Measurements from ENCODE around the gene MS4A4A. TPM values are rescaled to one million over a fixed set of nuclear protein-coding genes. Genes with fewer than 3 reads are reported as not detected.

Gene MS4A4A
- total RNA-seq, 6 donors from 2014 or later: 10.2 to 68.1 (median 47.7) TPM

DNA sequence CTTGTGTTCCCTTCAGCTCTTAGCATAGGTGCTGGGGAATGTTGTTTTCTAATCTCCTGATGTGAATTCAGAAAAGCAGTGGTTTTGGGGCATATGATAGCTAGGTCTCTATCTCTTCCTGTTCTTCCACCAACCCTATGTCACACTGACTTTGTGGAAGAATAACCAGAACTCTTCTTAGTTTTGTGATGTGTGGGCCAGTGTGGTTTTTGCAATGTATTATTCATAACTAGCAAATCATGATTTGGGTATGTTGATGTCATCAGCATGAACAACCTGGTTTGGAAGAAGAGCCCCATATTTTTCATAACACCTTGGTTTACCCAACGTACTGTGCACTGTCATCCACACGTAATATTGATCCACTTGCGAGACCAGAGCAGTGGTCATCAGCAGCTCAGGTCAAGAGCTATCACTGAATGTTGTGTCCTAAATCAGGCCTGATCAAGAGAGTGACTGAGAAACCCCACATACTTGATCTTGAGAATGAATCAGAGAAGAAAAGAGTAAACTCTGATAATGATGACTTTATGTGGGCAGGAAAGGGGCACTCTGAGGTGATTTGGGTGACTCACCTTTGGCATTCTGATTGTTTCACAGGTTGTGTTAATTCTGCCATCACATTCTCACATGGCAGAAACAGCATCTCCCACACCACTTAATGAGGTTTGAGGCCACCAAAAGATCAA, 27.2 kb downstream of the MS4A4A start:
- H3K27me3 ChIP-seq: no peaks in the 10 kb centered on the region
- H3K36me3 ChIP-seq: no peaks in the 10 kb centered on the region
- H3K4me1 ChIP-seq: no peaks in the 10 kb centered on the region
- H3K9me3 ChIP-seq: no peaks in the 10 kb centered on the region
- DNase-seq (no peak), ATAC-seq (ENCODE audit: low FRiP score in 2 of 2) (no peak)
- TF ChIP-seq, protein P1, sequence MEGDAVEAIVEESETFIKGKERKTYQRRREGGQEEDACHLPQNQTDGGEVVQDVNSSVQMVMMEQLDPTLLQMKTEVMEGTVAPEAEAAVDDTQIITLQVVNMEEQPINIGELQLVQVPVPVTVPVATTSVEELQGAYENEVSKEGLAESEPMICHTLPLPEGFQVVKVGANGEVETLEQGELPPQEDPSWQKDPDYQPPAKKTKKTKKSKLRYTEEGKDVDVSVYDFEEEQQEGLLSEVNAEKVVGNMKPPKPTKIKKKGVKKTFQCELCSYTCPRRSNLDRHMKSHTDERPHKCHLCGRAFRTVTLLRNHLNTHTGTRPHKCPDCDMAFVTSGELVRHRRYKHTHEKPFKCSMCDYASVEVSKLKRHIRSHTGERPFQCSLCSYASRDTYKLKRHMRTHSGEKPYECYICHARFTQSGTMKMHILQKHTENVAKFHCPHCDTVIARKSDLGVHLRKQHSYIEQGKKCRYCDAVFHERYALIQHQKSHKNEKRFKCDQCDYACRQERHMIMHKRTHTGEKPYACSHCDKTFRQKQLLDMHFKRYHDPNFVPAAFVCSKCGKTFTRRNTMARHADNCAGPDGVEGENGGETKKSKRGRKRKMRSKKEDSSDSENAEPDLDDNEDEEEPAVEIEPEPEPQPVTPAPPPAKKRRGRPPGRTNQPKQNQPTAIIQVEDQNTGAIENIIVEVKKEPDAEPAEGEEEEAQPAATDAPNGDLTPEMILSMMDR (IDR thresholded peaks at IDR 0.05): no peak
- WGBS, 2 donors: 77 to 98% methylated on average over 3 of the region's 3 CpGs
- H3K4me3 ChIP-seq: no peak overlapping the region
- H3K27ac ChIP-seq: no peak overlapping the region

DNA sequence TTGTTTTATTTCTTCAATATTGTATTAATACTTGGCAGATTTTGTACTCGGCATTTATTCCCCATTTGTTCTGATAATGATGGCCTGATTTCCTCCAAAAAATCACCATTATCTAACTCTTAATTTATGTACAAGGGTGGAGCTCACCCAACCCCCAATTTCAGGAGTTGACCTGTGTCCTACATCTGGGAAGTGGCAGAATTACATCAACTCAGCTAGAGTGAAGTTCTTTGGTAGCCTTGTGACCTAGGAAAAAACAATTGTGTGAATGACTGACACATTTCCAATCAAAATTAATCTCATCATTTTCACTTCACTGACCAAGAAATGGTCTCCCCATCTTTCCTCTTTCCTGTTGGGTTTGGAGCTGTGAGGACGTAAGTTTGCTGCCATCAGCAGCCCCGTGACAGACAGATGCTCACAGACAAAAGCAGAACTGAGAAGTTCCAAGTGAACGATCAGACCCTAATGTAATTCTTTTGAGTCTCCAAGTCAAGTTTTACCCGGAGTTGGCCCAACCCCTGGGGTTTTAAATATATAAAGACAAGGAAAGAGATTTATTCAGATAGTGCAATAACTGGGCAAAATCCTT, 30.0 kb downstream of the MS4A4A start:
- Histone ChIP-seq H3K27ac (peak overlapping the region in 2 of 4 donors; percentile 24 to 58), H3K9me3 (no peaks in the 10 kb centered on the region), H3K36me3 (no peaks in the 10 kb centered on the region), H3K4me3 (no peak overlapping the region), H3K27me3 (no peaks in the 10 kb centered on the region), H3K4me1 (no peaks in the 10 kb centered on the region)
- 58 to 67% methylated on average over 4 to 5 of the region's 5 CpGs for WGBS, 2 donors
- DNase-seq (peak in 1 of 2 donors; percentile 50), ATAC-seq (ENCODE audit: low FRiP score in 2 of 2) (peak in 1 of 2 donors; percentile 84)
- peak in 1 of 2 donors; percentile 7 for TF ChIP-seq POLR2AphosphoS5 (IDR thresholded peaks at IDR 0.05)
- TF ChIP-seq, protein P1 (IDR thresholded peaks at IDR 0.05): no peak
- TF ChIP-seq POLR2A (IDR thresholded peaks at IDR 0.05): peak in 1 of 4 donors; percentile 31
- peak in 1 of 4 donors; percentile 75 for TF ChIP-seq EP300 (IDR thresholded peaks at IDR 0.05)

DNA sequence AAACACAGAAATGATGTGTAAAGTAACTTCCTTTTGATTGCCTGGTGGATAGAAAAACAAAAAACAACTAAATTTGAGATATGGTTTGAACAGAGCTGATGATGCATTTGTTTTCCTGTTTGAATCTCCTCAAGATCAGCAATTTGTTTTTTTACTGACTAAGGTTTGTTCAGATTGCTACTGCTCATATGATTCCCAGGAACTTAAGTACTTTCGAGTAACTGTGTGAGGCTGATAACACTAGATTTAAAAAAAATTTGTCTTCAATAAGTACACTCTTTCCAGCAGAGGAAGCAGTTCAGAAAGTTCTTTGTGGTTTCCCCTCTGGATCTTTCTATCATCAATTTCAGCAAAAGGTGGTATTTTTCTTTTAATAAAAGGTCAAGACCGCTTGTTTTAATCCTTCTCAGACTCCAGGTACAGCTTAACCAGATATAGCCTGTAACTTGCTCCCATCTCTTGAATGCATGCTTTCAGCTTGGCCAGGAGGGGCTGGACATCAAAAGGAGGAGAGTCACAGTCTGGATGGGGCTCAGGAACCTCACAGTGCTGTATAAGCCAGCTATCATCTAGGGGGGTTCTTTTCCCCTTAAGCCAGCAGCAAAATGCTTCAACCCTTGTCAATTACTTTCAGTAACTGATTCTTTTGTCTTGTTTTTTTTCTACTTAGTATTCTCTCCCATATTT, 34.3 kb downstream of the MS4A4A start:
- peak in 1 of 4 donors; percentile 20 for TF ChIP-seq POLR2A (IDR thresholded peaks at IDR 0.05)
- TF ChIP-seq, protein P1 (IDR thresholded peaks at IDR 0.05): no peak
- DNase-seq (no peak), ATAC-seq (ENCODE audit: low FRiP score in 2 of 2) (no peak)
- H3K36me3 ChIP-seq: no peaks in the 10 kb centered on the region
- peak overlapping the region in 1 of 4 donors; percentile 66 for H3K27ac ChIP-seq
- no peaks in the 10 kb centered on the region for H3K4me1 ChIP-seq
- no peak overlapping the region for H3K4me3 ChIP-seq
- no peaks in the 10 kb centered on the region for H3K27me3 ChIP-seq
- peaks cover 0 to 9% (median 3%) of the 10 kb centered on the region in 4 donors for H3K9me3 ChIP-seq
- 34 to 62% methylated on average over 2 of the region's 2 CpGs for WGBS, 2 donors

DNA sequence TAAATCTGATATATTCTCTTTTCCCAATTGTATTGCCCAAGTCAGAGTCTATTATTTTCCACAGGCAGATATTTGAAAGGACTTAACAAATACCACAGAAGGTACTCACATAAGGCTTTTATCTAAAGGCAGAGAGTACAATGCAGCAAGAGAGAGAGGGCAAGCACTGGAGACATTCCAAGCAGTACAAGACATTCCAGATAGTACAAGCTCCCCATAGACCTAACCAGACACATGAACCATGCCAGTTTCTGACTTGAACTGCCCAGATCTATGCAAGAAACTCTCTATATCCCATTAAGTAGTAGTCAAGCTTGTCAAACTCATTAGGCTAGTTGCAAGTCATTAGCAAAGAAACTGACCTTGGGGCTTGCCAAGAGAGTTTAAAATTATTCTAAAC, 35.4 kb downstream of the MS4A4A start:
- Histone ChIP-seq H3K27ac (no peak overlapping the region), H3K27me3 (no peaks in the 10 kb centered on the region), H3K9me3 (peaks cover 0 to 20% (median 3%) of the 10 kb centered on the region in 4 donors), H3K36me3 (no peaks in the 10 kb centered on the region), H3K4me1 (no peaks in the 10 kb centered on the region), H3K4me3 (no peak overlapping the region)
- DNase-seq: no peak
- ATAC-seq (ENCODE audit: low FRiP score in 2 of 2): no peak
- no peak for TF ChIP-seq EP300 (IDR thresholded peaks at IDR 0.05)
- TF ChIP-seq, protein P1 (IDR thresholded peaks at IDR 0.05): no peak
- no peak for TF ChIP-seq POLR2AphosphoS5 (IDR thresholded peaks at IDR 0.05)
- no peak for TF ChIP-seq POLR2A (IDR thresholded peaks at IDR 0.05)
